Smooth muscle cell of bladder (primary cell): Measurements from ENCODE around the gene TMEM252. TPM values are rescaled to one million over a fixed set of nuclear protein-coding genes. Genes with fewer than 3 reads are reported as not detected.

Experiments
- total RNA-seq: library from RNA; depleted of rRNA; stranded (reverse); fragments of >200 nt; gene quantifications from 2 replicates; pipeline ENCODE4 v1.2.3, GENCODE V29; 2014

TMEM252 gene
- not detected in 2 replicates for total RNA-seq

DNA sequence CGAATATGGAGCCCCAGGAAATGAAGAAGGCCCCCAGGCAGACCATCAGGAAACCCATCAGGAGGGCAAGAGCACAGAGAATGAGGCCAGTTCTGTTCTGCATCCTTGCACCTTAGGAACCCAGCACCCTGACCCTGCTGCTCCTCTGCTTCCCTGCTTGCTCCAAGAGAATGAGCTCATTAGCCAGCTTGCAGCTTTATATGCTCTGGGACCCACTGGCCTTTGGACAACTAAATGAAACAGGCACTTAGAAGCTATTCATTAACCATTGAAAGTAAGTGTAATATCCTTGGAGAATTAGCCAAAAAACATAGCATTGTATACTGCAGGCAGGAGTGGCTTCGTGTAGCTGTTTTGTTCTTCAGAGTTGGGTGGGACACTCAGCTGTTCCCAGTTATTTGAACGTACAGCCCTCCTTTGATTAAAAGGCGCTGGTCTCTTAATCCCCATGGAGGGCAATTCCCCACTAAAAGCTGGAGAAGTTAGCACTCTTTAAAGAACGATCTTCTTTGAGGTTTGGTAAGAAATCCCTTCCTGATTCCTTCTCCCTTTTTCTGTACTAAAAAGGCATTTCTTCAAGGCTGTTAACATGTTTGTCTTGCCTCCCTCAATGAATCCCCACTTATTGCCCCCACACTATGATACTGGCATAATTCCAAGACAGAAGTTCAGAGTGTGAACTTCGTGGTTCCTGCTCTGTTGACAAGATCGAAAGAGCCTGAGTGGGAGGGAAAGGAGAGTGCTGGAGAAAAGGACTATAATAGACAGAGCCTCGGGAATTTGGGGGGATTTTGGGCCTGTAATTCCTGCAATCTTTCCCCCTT lies at the start of gene TMEM252:
Gene TMEM252 (minus strand): TSS at position 172 of the 824 bp plus-strand sequence. CDS start 69 bp downstream, at position 103.

Other genes starting within 250 kb of the TMEM252 start
- gene FOXD4L3, start 238.0 kb downstream of the TMEM252 start, total RNA-seq = not detected in 2 replicates
- gene PGM5, start 184.3 kb downstream of the TMEM252 start, total RNA-seq = 4.5 and 14.9 TPM in 2 replicates
- under 0.01 TPM in 2 replicates for gene PIP5K1B, start 164.4 kb upstream of the TMEM252 start, total RNA-seq